Transverse colon (tissue), 4 donors: ENCODE measurements around the gene SMIM20. TPM values are rescaled to one million over a fixed set of nuclear protein-coding genes. Genes with fewer than 3 reads are reported as not detected.

ENCODE experiments used
- DNase-seq: peaks from one replicate; pipeline ENCODE4 v3.0.0-alpha.2; 2019
- H3K27ac ChIP-seq, 4 donors: fragments of 200-600 bp; sonication (generic); 2 replicates each; pipeline ENCODE4 v1.5.1; 2016 to 2018; ENCODE audit warnings: inconsistent platforms in 4 of 4
- H3K27me3 ChIP-seq: fragments of 200-600 bp; sonication (generic); 2 replicates; pipeline ENCODE4 v1.5.1; 2017; ENCODE audit warnings: inconsistent platforms
- H3K36me3 ChIP-seq, 4 donors: fragments of 200-600 bp; sonication (generic); 2 replicates each; pipeline ENCODE4 v1.5.1; 2017 to 2019; ENCODE audit warnings: inconsistent platforms in 4 of 4
- H3K4me1 ChIP-seq, 4 donors: fragments of 200-600 bp; sonication (generic); 2 replicates each; pipeline ENCODE4 v1.5.1; 2017 to 2020; ENCODE audit warnings: inconsistent platforms in 4 of 4
- H3K4me3 ChIP-seq, 4 donors: fragments of 200-600 bp; sonication (generic); 1 replicate in 1 of 4; 2 replicates in 3 of 4; pipeline versions ENCODE4 v1.5.1 to v1.6.1; 2017 to 2019; ENCODE audit warnings: inconsistent platforms in 4 of 4
- H3K9me3 ChIP-seq, 2 donors: fragments of 200-600 bp; sonication (generic); 2 replicates each; pipeline ENCODE4 v1.5.1; 2017 to 2019; ENCODE audit warnings: inconsistent platforms in 2 of 2
- CTCF ChIP-seq, 5 experiments: fragments of 200-600 bp in 3 of 5; fragments of 450-650 bp in 2 of 5; sonication (generic) in 3 of 5; IDR thresholded peaks; 1 replicate in 2 of 5; 2 replicates in 3 of 5; pipeline ENCODE4 v1.5.1; 2016 to 2017; ENCODE audit warnings: antibody characterized with exemption in 5 of 5, inconsistent platforms in 3 of 5, mild to moderate bottlenecking in 2 of 5, moderate library complexity in 1 of 5
- EP300 ChIP-seq: sonication (generic); formaldehyde crosslinking; IDR thresholded peaks from one replicate; pipeline ENCODE4 v1.6.1; 2017; ENCODE audit warnings: antibody characterized with exemption, low read depth
- POLR2A ChIP-seq: fragments of 450-650 bp; IDR thresholded peaks from one replicate; pipeline ENCODE4 v1.6.1; 2016; ENCODE audit warnings: antibody characterized with exemption, mild to moderate bottlenecking, moderate library complexity
- POLR2AphosphoS5 ChIP-seq, 3 donors: sonication (generic); formaldehyde crosslinking; IDR thresholded peaks; one replicate each; pipeline ENCODE4 v1.6.1; 2016; ENCODE audit warnings: antibody characterized with exemption in 3 of 3
- WGBS, 2 donors: methylation state at CpG; one replicate each; pipeline ENCODE4 v1.1.5; 2018; ENCODE audit warnings: low coverage in 1 of 2; 5-methylcytosine and 5-hydroxymethylcytosine counted together
- in situ Hi-C, 4 donors: fragments of 200-750 bp; cut with MboI; loops; one replicate each; pipeline versions ENCODE4 v1.15.0 to v1.15.1; 2017; ENCODE audit warnings: low sequenced_read_pairs in 3 of 4, low pct_ligation_motif_present in 1 of 4, low pct_unique_long_range_greater_than_20kb in 1 of 4
- intact Hi-C: fragments of 100-400 bp; cut with DNase I; formaldehyde crosslinking; loops from one replicate; pipeline ENCODE4 v1.15.1; 2023; ENCODE audit warnings: low total_unique reads
- total RNA-seq, 4 donors: library from RNA; depleted of rRNA; stranded (reverse); fragments of >200 nt; gene quantifications; one replicate each; pipeline ENCODE4 v1.1.0, GENCODE V29; 2016

SMIM20 gene
- total RNA-seq, 4 donors from 2014 or later = 1.8 to 46.8 (median 16.4) TPM

GRCh38 chr4:25927361-25928195 lies 13.6 kb downstream of the SMIM20 start:
- H3K4me3 ChIP-seq = no peak overlapping the region
- intact Hi-C loops = no loop called here
- WGBS, 2 donors = 87 to 89% methylated on average over 9 to 10 of the region's 10 CpGs
- H3K27me3 ChIP-seq = no peaks in the 10 kb centered on the region
- in situ Hi-C loops = no loop called here
- H3K36me3 ChIP-seq = peaks cover 0 to 5% (median 0%) of the 10 kb centered on the region in 4 donors
- H3K9me3 ChIP-seq = no peaks in the 10 kb centered on the region
- DNase-seq = no peak
- TF ChIP-seq POLR2A = no peak
- TF ChIP-seq POLR2AphosphoS5 (IDR thresholded peaks at IDR 0.05) = no peak
- TF ChIP-seq CTCF (IDR thresholded peaks at IDR 0.05) = no peak
- TF ChIP-seq EP300 = no peak
- peak overlapping the region in 1 of 4 donors; percentile 47 for H3K27ac ChIP-seq
- H3K4me1 ChIP-seq = peaks cover 0 to 4% (median 0%) of the 10 kb centered on the region in 4 donors

- in situ Hi-C loops (no loop called here), intact Hi-C loops (no loop called here)
- no peaks in the 10 kb centered on the region for H3K27me3 ChIP-seq
- H3K9me3 ChIP-seq = no peaks in the 10 kb centered on the region
- no peak for DNase-seq
- H3K4me1 ChIP-seq = peaks cover 0 to 4% (median 0%) of the 10 kb centered on the region in 4 donors
- H3K27ac ChIP-seq = peak overlapping the region; percentile 44 to 56 (median 50)
- no peak for TF ChIP-seq POLR2AphosphoS5 (IDR thresholded peaks at IDR 0.05)
- TF ChIP-seq CTCF (IDR thresholded peaks at IDR 0.05) = no peak
- no peak for TF ChIP-seq EP300
- TF ChIP-seq POLR2A = no peak
- peaks cover 0 to 5% (median 0%) of the 10 kb centered on the region in 4 donors for H3K36me3 ChIP-seq
- H3K4me3 ChIP-seq = no peak overlapping the region
- 62 to 68% methylated on average over 11 of the region's 11 CpGs for WGBS, 2 donors
Measured at GRCh38 chr4:25928379-25929297, 14.6 kb downstream of the SMIM20 start.

GRCh38 chr4:25929298-25929686 lies 15.3 kb downstream of the SMIM20 start:
- Histone ChIP-seq H3K36me3 (peaks cover 0 to 5% (median 0%) of the 10 kb centered on the region in 4 donors), H3K4me3 (no peak overlapping the region), H3K27me3 (no peaks in the 10 kb centered on the region), H3K4me1 (peaks cover 0 to 4% (median 0%) of the 10 kb centered on the region in 4 donors), H3K9me3 (no peaks in the 10 kb centered on the region), H3K27ac (peak overlapping the region; percentile 11 to 56 (median 50))
- DNase-seq = no peak
- WGBS, 2 donors = 88 to 93% methylated on average over 6 to 7 of the region's 7 CpGs
- in situ Hi-C loops (no loop called here), intact Hi-C loops (no loop called here)
- TF ChIP-seq EP300 = no peak
- no peak for TF ChIP-seq POLR2AphosphoS5 (IDR thresholded peaks at IDR 0.05)
- no peak for TF ChIP-seq POLR2A

GRCh38 chr4:25930731-25931354 lies 16.8 kb downstream of the SMIM20 start:
- no peaks in the 10 kb centered on the region for H3K27me3 ChIP-seq
- 53 to 60% methylated on average over 5 to 6 of the region's 6 CpGs for WGBS, 2 donors
- H3K4me3 ChIP-seq = no peak overlapping the region
- no peak for DNase-seq
- no peaks in the 10 kb centered on the region for H3K9me3 ChIP-seq
- H3K27ac ChIP-seq = no peak overlapping the region
- no peak for TF ChIP-seq CTCF (IDR thresholded peaks at IDR 0.05)
- peaks cover 0 to 4% (median 0%) of the 10 kb centered on the region in 4 donors for H3K4me1 ChIP-seq
- peaks cover 0 to 5% (median 0%) of the 10 kb centered on the region in 4 donors for H3K36me3 ChIP-seq
- in situ Hi-C loops = no loop called here
- intact Hi-C loops = no loop called here
